Astrocyte (in vitro differentiated cells and primary cell): ENCODE results near the gene SFTA2. TPM values are rescaled to one million over a fixed set of nuclear protein-coding genes. Genes with fewer than 3 reads are reported as not detected.
"Not testable (repeated sequence)": the region's sequence is repeated elsewhere in the genome, so short reads cannot be mapped to it uniquely, and the experiment has no call there.

ENCODE experiments used
- DNase-seq: peaks from one replicate; pipeline ENCODE4 v3.0.0-alpha.2; 2010; ENCODE audit warnings: low read depth
- FAIRE-seq: peaks from 2 replicates; lab custom pipeline; 2011; peaks lifted over from hg19 to GRCh38; lab: Jason Lieb, UNC
- H2AFZ ChIP-seq: 2 replicates; pipeline ENCODE4 v1.6.0; 2012; ENCODE audit warnings: low read depth, low read length, inconsistent platforms
- H3K27ac ChIP-seq: 2 replicates; pipeline ENCODE4 v1.5.1; 2011; ENCODE audit warnings: low read depth, low read length, inconsistent platforms
- H3K27me3 ChIP-seq: 2 replicates; pipeline ENCODE4 v1.6.0; 2011; ENCODE audit warnings: low read length, inconsistent platforms; ENCODE audit not compliant: insufficient read depth
- H3K36me3 ChIP-seq: 2 replicates; pipeline ENCODE4 v1.5.1; 2011; ENCODE audit warnings: low read length, inconsistent platforms; ENCODE audit not compliant: insufficient read depth
- H3K4me1 ChIP-seq: 2 replicates; pipeline ENCODE4 v1.5.1; 2011; ENCODE audit warnings: low read length, inconsistent platforms; ENCODE audit not compliant: insufficient read depth
- H3K4me2 ChIP-seq: 2 replicates; pipeline ENCODE4 v1.6.0; 2012; ENCODE audit warnings: low read length, inconsistent platforms
- H3K4me3 ChIP-seq: 2 replicates; pipeline ENCODE4 v1.5.1; 2011; ENCODE audit warnings: low read depth, mild to moderate bottlenecking, low read length, inconsistent platforms; ENCODE audit not compliant: insufficient read depth
- H3K79me2 ChIP-seq: 2 replicates; pipeline ENCODE4 v1.6.0; 2012; ENCODE audit warnings: mild to moderate bottlenecking, low read length, inconsistent platforms; ENCODE audit not compliant: insufficient read depth
- H3K9ac ChIP-seq: 2 replicates; pipeline ENCODE4 v1.6.0; 2012; ENCODE audit warnings: mild to moderate bottlenecking, low read length, inconsistent platforms
- H3K9me3 ChIP-seq: 2 replicates; pipeline ENCODE4 v1.5.1; 2012; ENCODE audit warnings: low read depth, mild to moderate bottlenecking, low read length, inconsistent platforms; ENCODE audit not compliant: insufficient read depth
- H4K20me1 ChIP-seq: 2 replicates; pipeline ENCODE4 v1.6.0; 2012; ENCODE audit warnings: low read length, inconsistent platforms; ENCODE audit not compliant: insufficient read depth
- H3K27ac Mint-ChIP-seq: one replicate; pipeline ENCODE4 v1.8.0; 2021; ENCODE audit warnings: mild to moderate bottlenecking, mixed read lengths; ENCODE audit not compliant: unreplicated experiment
- H3K27me3 Mint-ChIP-seq: one replicate; pipeline ENCODE4 v1.8.0; 2021; ENCODE audit warnings: low read depth, mixed read lengths; ENCODE audit not compliant: unreplicated experiment
- H3K36me3 Mint-ChIP-seq: one replicate; pipeline ENCODE4 v1.8.0; 2021; ENCODE audit warnings: low read depth, mixed read lengths; ENCODE audit not compliant: unreplicated experiment
- H3K4me1 Mint-ChIP-seq: one replicate; pipeline ENCODE4 v1.8.0; 2021; ENCODE audit warnings: low read depth, mixed read lengths; ENCODE audit not compliant: unreplicated experiment
- H3K4me3 Mint-ChIP-seq: one replicate; pipeline ENCODE4 v1.8.0; 2021; ENCODE audit warnings: mild to moderate bottlenecking, moderate library complexity, mixed read lengths; ENCODE audit not compliant: unreplicated experiment
- H3K9me3 Mint-ChIP-seq: one replicate; pipeline ENCODE4 v1.8.0; 2021; ENCODE audit warnings: mild to moderate bottlenecking, mixed read lengths; ENCODE audit not compliant: unreplicated experiment
- CTCF ChIP-seq: IDR thresholded peaks from 2 replicates; pipeline ENCODE4 v1.5.1; 2011; ENCODE audit warnings: low read depth, mild to moderate bottlenecking, inconsistent platforms, low read length, moderate library complexity; ENCODE audit not compliant: insufficient read depth
- EZH2 ChIP-seq: IDR thresholded peaks from 2 replicates; pipeline ENCODE4 v1.6.1; 2012; ENCODE audit warnings: mild to moderate bottlenecking, low read length, inconsistent platforms; ENCODE audit not compliant: insufficient read depth
- total RNA-seq: library from RNA; stranded (reverse); gene quantifications from 2 replicates; pipeline ENCODE4 v1.2.1, GENCODE V29; 2021

SFTA2 gene
- total RNA-seq, 1 donor from 2014 or later, result not detected

DNA sequence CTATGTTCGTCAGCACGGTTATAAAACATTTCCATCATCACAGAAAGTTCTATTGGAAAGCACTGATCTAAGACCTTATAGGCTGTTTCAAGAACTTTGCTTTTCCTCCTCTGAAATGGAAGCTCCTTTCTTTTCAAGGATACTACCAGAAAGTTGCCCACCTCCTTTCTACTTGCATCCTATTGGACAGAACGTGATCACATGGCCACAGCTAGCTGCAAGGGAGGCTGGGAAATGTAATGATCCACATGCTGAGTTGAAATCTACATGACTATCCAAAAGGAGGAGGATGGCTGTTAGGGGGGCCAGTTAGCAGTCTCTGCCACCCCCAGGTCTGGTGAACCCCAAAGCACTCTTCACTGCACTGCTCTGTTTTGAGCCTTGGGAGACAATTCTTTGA lies 3.3 kb downstream of the SFTA2 start:
- no peak overlapping the region for H3K4me3 Mint-ChIP-seq
- H3K9ac ChIP-seq, result no peak overlapping the region
- H3K36me3 Mint-ChIP-seq, result peaks cover 20% of the 10 kb centered on the region
- no peak overlapping the region for H3K27ac Mint-ChIP-seq
- H3K27me3 Mint-ChIP-seq, result peaks cover 8% of the 10 kb centered on the region
- peaks cover 7% of the 10 kb centered on the region for H3K9me3 Mint-ChIP-seq
- no peak overlapping the region for H3K4me3 ChIP-seq
- peaks cover 5% of the 10 kb centered on the region for H3K9me3 ChIP-seq
- H3K36me3 ChIP-seq, result peaks cover 4% of the 10 kb centered on the region
- no peak overlapping the region for H3K4me2 ChIP-seq
- FAIRE-seq (no peak), DNase-seq (no peak)
- H3K4me1 Mint-ChIP-seq, result no peaks in the 10 kb centered on the region
- H2AFZ ChIP-seq, result no peak overlapping the region
- no peak for TF ChIP-seq CTCF
- no peak for TF ChIP-seq EZH2
- no peaks in the 10 kb centered on the region for H3K79me2 ChIP-seq
- H3K27me3 ChIP-seq, result no peaks in the 10 kb centered on the region
- no peaks in the 10 kb centered on the region for H3K4me1 ChIP-seq
- H4K20me1 ChIP-seq, result no peaks in the 10 kb centered on the region
- H3K27ac ChIP-seq, result no peak overlapping the region

DNA sequence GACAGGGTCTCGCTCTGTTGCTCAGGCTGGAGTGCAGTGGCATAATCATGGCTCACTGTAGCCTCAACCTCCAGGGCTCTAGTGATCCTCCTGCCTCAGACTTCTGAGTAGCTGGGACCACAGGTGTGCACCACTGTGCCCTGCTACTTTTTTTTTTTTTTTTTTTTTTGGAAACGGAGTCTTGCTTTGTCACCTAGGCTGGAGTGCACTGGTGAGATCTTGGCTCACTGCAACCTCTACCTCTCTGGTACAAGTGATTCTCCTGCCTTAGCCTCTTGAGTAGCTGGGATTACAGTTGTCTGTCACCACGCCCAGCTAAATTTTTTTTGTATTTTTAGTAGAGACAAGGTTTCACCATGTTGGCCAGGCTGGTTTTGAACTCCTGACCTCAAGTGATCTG lies 4.9 kb downstream of the SFTA2 start:
- not testable (repeated sequence) for H3K27ac ChIP-seq, H3K4me2 ChIP-seq, H3K9me3 ChIP-seq, H3K4me3 ChIP-seq, H3K9ac ChIP-seq, H3K36me3 ChIP-seq, H3K4me1 Mint-ChIP-seq, DNase-seq, H3K79me2 ChIP-seq, H3K4me3 Mint-ChIP-seq, H3K4me1 ChIP-seq, H3K27me3 Mint-ChIP-seq, H2AFZ ChIP-seq, FAIRE-seq, H3K9me3 Mint-ChIP-seq, H3K27me3 ChIP-seq, H3K27ac Mint-ChIP-seq, H4K20me1 ChIP-seq
- H3K36me3 Mint-ChIP-seq, result peaks cover 31% of the 10 kb centered on the region

- Mint-ChIP-seq H3K4me1 (peaks cover 6% of the 10 kb centered on the region), H3K4me3 (no peak overlapping the region)
Observed at GRCh38 chr6:30926644-30927043, 5.3 kb downstream of the SFTA2 start.

DNA sequence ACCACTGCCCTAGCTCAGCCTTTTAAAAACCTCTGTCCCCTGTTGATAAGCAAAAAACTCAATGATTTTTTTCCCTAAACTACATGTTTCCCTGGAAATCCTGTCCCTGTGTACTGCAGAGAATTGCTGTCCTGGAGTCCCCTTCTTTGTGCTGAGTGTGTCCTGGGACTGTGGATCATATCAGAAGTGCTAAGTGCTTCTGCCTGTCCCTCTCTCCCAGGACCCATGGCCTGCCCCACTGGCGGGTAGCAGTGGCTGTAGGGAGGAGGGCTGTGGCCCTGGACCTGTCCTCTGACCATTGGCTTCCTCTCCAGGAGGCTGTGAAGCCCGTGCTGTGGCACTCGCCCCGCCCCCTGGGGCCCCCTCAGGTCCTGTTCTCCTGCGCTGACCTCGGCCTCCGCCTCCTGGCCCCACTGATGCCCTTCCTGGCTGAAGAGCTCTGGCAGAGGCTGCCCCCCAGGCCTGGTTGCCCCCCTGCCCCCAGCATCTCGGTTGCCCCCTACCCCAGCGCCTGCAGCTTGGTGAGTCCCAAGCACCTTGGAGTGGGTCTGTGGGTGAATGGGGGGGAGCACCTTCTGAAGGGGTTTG lies 7.8 kb downstream of the SFTA2 start:
- H3K27ac Mint-ChIP-seq, H3K9ac ChIP-seq, H3K4me1 Mint-ChIP-seq, FAIRE-seq, DNase-seq, H3K9me3 Mint-ChIP-seq, H3K4me3 Mint-ChIP-seq, H3K36me3 ChIP-seq, H3K4me2 ChIP-seq, H3K9me3 ChIP-seq, H3K27ac ChIP-seq, H4K20me1 ChIP-seq, H2AFZ ChIP-seq, H3K27me3 Mint-ChIP-seq, H3K27me3 ChIP-seq, H3K4me1 ChIP-seq, H3K4me3 ChIP-seq, H3K79me2 ChIP-seq: not testable (repeated sequence)
- peaks cover 37% of the 10 kb centered on the region for H3K36me3 Mint-ChIP-seq

More at GRCh38 chr6:30926644-30927043, 5.3 kb downstream of the SFTA2 start:
- peaks cover 3% of the 10 kb centered on the region for H3K27me3 Mint-ChIP-seq
- TF ChIP-seq EZH2 (no peak), CTCF (no peak)
- no peaks in the 10 kb centered on the region for H4K20me1 ChIP-seq
- FAIRE-seq (no peak), DNase-seq (peak; percentile 35)
- peaks cover 4% of the 10 kb centered on the region for H3K36me3 ChIP-seq
- no peak overlapping the region for H3K4me3 ChIP-seq
- no peak overlapping the region for H3K27ac Mint-ChIP-seq
- H3K4me1 ChIP-seq, result no peaks in the 10 kb centered on the region
- no peak overlapping the region for H3K27ac ChIP-seq
- no peak overlapping the region for H3K9ac ChIP-seq
- H3K79me2 ChIP-seq, result no peaks in the 10 kb centered on the region
- H3K27me3 ChIP-seq, result no peaks in the 10 kb centered on the region
- no peak overlapping the region for H3K4me2 ChIP-seq
- peaks cover 5% of the 10 kb centered on the region for H3K9me3 ChIP-seq
- peaks cover 7% of the 10 kb centered on the region for H3K9me3 Mint-ChIP-seq
- H2AFZ ChIP-seq, result no peak overlapping the region
- peaks cover 33% of the 10 kb centered on the region for H3K36me3 Mint-ChIP-seq
